Fibroblast of skin of right quadriceps (primary cell): ENCODE results near the gene GSG1L2.
A peak's percentile ranks its signal among the peaks of the same experiment; 100 is the strongest.
"Not testable (repeated sequence)": the region's sequence is repeated elsewhere in the genome, so short reads cannot be mapped to it uniquely, and the experiment has no call there.

Experiments used
- DNase-seq: peaks from one replicate; pipeline ENCODE4 v3.0.0-alpha.2; 2013

The GSG1L2 gene

GRCh38 chr17:9784544-9784943 is 37.3 kb downstream of the GSG1L2 start:
- DNase-seq: no peak

DNA sequence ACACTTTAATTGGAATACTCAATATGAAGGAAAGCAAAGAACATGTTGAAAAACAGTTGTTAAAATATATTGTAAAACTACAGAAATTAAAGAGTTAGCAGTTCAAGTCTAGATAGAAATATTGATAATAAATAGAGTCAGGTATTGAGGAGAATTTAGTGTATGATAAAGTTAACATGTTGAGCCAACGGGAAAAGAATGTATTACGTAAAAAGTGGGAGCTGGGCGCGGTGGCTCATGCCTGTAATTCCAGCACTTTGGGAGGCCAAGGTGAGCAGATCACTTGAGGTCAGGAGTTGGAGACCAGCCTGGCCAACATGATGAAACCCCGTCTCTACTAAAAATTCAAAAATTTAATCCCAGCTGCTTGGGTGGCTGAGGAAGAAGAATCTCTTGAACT is 38.4 kb downstream of the GSG1L2 start:
- DNase-seq: not testable (repeated sequence)

DNA sequence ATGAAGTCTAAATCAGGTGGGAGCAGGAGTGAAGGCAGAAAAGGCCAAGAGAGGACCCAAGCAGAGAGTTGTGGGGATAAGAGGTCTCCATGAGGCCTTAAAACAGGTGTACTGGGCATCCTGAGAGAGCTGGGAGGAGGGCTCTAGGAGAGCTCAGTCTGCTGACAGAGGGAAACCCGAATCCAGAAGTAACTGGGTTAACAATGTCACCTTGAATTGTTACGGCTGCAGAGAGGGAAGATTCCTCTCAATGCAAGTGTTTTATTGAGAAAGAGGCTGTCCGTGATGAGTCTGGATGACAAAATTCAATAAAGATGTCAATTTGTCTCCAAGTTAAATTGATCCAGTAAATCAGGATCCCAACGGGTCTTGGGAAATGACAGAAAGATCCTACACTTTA is 38.8 kb downstream of the GSG1L2 start:
- no peak for DNase-seq

GRCh38 chr17:9780552-9780951 is 41.3 kb downstream of the GSG1L2 start:
- DNase-seq: no peak

DNA sequence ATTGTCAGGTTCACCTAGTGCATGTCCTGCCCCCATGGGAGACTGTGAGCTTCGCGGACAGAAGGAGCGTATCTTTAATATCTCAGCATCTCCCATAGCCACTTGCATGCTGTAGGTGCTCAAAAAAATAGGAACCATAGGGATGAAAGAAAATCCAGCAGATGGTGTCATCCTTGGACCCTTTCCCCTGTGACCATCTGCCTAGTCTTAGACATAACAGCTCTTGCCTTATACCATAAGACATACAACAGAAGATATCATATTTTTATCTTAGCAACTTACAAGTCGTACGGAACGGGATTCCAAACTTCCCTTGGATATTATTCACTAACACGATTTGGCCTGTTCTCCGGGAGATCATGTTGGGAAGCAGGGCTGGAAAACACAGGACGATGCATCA is 45.0 kb downstream of the GSG1L2 start:
- DNase-seq: no peak

DNA sequence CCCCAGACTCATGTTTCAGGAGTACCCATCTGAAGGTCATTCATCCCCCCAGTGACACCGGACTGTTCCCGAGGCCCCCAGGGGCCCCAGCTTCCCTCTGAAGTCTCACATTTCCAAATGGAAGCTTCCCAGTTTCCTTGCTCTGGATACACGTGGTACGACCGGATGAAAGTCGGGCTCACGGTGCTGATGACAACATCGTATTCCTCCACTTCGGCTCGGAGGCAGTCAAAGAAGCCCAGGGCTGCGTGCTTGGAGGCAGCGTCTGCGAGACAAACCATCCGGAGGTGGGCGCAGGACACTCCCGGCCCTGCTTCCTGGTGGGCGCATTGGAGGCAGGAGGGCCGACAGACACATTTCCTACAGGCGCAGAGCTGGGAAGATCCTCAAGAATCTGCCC is 49.2 kb downstream of the GSG1L2 start:
- no peak for DNase-seq

GRCh38 chr17:9771465-9771864 is 50.4 kb downstream of the GSG1L2 start:
- DNase-seq: no peak

- no peak for DNase-seq
These were observed 52.7 kb downstream of the GSG1L2 start for GRCh38 chr17:9769036-9769695.

DNA sequence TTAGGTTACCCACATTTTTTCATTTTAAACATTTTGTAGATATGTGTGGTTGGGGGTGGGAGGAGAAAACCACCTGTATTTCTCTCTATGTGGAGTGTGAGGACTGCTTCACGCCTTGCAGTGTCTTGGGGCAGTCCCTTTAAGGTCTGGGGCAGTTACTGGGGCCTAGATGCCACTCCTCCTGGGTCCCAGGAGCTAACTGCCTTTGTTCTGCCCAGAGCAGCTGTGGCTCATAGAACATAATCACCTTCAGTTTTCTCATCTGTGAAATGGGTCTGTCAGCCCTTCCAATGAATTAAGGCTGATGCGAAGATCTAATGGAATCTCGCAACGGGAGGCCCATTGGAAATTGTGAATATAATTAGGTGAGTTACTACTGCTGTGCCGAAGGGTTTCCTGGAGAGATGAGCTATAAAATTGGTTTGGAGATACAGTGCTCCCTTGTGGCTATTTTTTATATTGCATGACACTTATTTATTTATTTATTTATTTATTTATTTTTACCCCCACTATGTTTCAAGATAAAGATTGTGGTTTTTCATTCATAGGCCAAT is 53.4 kb downstream of the GSG1L2 start:
- peak; percentile 23 for DNase-seq

- DNase-seq: no peak
These were observed 54.4 kb downstream of the GSG1L2 start for GRCh38 chr17:9767432-9767991.

DNA sequence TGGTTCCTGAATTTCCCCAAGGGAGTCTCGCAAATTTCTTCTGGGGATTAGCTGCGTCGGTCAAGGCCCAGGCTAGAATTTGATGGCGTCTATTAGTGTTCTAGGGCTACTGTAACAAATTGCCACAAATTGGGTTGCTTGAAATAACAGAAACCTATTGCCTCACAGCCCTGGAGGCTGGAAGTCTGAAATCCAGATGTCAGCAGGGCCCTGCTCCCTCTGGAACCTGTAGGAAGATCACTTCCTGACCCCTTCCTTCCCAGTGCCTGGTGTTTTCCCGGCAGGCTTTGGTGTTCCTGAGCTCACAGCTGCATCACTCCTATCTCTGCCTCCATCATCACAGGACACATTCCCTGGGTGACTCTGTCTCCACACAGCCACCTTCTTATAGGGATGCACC is 54.9 kb downstream of the GSG1L2 start:
- DNase-seq: no peak

- no peak for DNase-seq
These were observed 56.6 kb downstream of the GSG1L2 start for GRCh38 chr17:9765322-9765721.

DNA sequence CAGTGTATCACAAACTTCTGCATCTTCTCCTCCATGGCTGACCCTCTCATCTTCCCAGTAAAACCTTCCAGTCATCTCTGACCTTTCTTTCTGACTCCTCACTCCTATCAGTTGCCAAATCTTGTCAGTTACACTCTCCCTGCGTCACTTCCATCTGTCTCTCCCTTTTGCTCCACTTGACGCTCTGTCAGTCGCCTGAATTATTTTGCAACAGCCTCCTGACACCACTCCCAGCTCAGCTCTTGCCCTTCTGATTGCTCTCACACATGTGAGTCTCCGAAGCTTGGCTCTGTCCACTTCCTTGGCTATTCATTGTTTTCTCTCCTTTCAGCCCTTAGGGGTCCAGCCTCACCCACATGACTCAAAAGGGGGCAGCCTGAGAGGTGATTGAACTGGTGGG is 58.2 kb downstream of the GSG1L2 start:
- DNase-seq: no peak

DNA sequence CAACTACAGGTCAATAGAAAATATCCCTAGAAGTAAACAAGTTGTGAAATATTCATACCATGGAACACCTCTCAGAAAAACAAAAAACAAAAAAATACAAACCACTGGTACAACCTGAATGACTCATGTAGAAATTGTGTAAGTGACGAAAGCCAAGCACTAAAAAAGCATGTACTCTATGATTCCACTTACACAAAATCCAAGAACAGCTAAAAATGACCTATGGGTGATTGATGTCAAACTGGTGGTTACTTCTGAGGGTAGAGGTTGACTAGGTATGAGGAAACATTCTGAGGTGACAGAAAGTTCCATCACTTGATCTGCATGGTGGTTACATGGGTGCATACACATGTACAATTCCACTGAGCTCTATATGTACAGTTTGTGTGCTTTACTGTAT is 61.6 kb downstream of the GSG1L2 start:
- DNase-seq: no peak

DNA sequence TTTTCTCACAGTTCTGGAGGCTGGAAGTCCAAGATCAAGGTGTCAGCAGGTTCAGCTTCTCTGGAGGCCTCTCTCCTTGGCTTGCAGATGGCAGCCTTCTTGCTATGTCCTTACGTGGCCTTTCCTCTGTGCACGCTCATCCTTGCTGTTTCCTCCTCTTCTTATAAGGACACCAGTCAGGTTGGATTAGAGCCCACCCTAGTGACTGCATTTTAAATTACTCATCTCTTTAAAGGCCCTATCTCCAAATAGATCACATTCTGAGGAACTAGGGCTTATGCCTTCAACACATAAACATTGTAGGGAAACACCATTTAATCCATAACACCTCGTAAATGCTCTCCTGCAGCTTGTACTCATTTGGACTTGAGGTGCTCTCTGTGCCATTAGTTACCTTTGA is 66.8 kb downstream of the GSG1L2 start:
- peak; percentile 12 for DNase-seq
